Right forelimb (tissue), 1 donor: ENCODE data around the gene PAX3.
"Not testable (repeated sequence)": the region's sequence is repeated elsewhere in the genome, so short reads cannot be mapped to it uniquely, and the experiment has no call there.

Experiments used
- DNase-seq: peaks from one replicate; pipeline ENCODE4 v3.0.0-alpha.2; 2018

The PAX3 gene

GRCh38 chr2:222208010-222208690, 90.6 kb downstream of the PAX3 start:
- DNase-seq, result no peak

GRCh38 chr2:222205136-222205535, 93.7 kb downstream of the PAX3 start:
- no peak for DNase-seq

- DNase-seq, result no peak
These were observed 95.8 kb downstream of the PAX3 start for GRCh38 chr2:222203041-222203440.

GRCh38 chr2:222196159-222196558, 102.6 kb downstream of the PAX3 start:
- no peak for DNase-seq

GRCh38 chr2:222194669-222195068, 104.1 kb downstream of the PAX3 start:
- no peak for DNase-seq

GRCh38 chr2:222193328-222193983, 105.3 kb downstream of the PAX3 start:
- DNase-seq, result no peak

- no peak for DNase-seq
These were observed 118.2 kb downstream of the PAX3 start for GRCh38 chr2:222180619-222181018.

GRCh38 chr2:222179592-222179991, 119.2 kb downstream of the PAX3 start:
- DNase-seq, result no peak

GRCh38 chr2:222178450-222178849, 120.3 kb downstream of the PAX3 start:
- no peak for DNase-seq

- DNase-seq, result no peak
These were observed 121.9 kb downstream of the PAX3 start for GRCh38 chr2:222176890-222177289.

GRCh38 chr2:222174450-222174849, 124.3 kb downstream of the PAX3 start:
- no peak for DNase-seq

GRCh38 chr2:222169346-222169745, 129.5 kb downstream of the PAX3 start:
- DNase-seq, result no peak

GRCh38 chr2:222167762-222168161, 131.0 kb downstream of the PAX3 start:
- no peak for DNase-seq

GRCh38 chr2:222160944-222161343, 137.9 kb downstream of the PAX3 start:
- no peak for DNase-seq

GRCh38 chr2:222160125-222160524, 138.7 kb downstream of the PAX3 start:
- no peak for DNase-seq

GRCh38 chr2:222159221-222159620, 139.6 kb downstream of the PAX3 start:
- no peak for DNase-seq

GRCh38 chr2:222155003-222155664, 143.7 kb downstream of the PAX3 start:
- DNase-seq, result not testable (repeated sequence)
